Vagina (tissue), 2 donors: ENCODE results near the gene DUSP8. TPM values are rescaled to one million over a fixed set of nuclear protein-coding genes. Genes with fewer than 3 reads are reported as not detected.

ENCODE experiments used
- DNase-seq, 2 donors: peaks; one replicate each; pipeline ENCODE4 v3.0.0-alpha.2; 2017; ENCODE audit errors: extremely low spot score in 2 of 2
- H3K27ac ChIP-seq: fragments of 200-600 bp; sonication (generic); one replicate; pipeline ENCODE4 v1.5.1; 2019
- H3K27me3 ChIP-seq: fragments of 200-600 bp; sonication (generic); one replicate; pipeline ENCODE4 v1.5.1; 2019
- H3K36me3 ChIP-seq, 2 donors: fragments of 200-600 bp; sonication (generic); one replicate each; pipeline ENCODE4 v1.5.1; 2017 to 2019
- H3K4me1 ChIP-seq: fragments of 200-600 bp; sonication (generic); one replicate; pipeline ENCODE4 v1.5.1; 2019
- H3K4me3 ChIP-seq, 2 donors: fragments of 200-600 bp; sonication (generic); 1 replicate in 1 of 2; 2 replicates in 1 of 2; pipeline ENCODE4 v1.5.1; 2016 to 2019
- H3K9me3 ChIP-seq: fragments of 200-600 bp; sonication (generic); one replicate; pipeline ENCODE4 v1.5.1; 2019
- POLR2A ChIP-seq, 2 donors: fragments of 450-650 bp; IDR thresholded peaks; one replicate each; pipeline ENCODE4 v1.6.1; 2017; ENCODE audit warnings: antibody characterized with exemption in 2 of 2, mild to moderate bottlenecking in 2 of 2, moderate library complexity in 2 of 2
- POLR2AphosphoS5 ChIP-seq, 2 donors: sonication (generic); formaldehyde crosslinking; IDR thresholded peaks; one replicate each; pipeline ENCODE4 v1.9.0; 2017; ENCODE audit warnings: antibody characterized with exemption in 2 of 2, mild to moderate bottlenecking in 2 of 2, low read depth in 1 of 2; ENCODE audit not compliant: insufficient read depth in 1 of 2
- intact Hi-C: fragments of 100-400 bp; cut with DNase I; formaldehyde crosslinking; loops from one replicate; pipeline ENCODE4 v1.15.1; 2023
- total RNA-seq: library from RNA; depleted of rRNA; stranded (reverse); fragments of >200 nt; gene quantifications from one replicate; pipeline ENCODE4 v1.2.3, GENCODE V29; 2016
- TF ChIP-seq, protein P1 (sequence below), 3 experiments: fragments of 450-650 bp in 2 of 3; fragments of 200-600 bp in 1 of 3; sonication (generic) in 1 of 3; IDR thresholded peaks; one replicate each; pipeline ENCODE4 v1.5.1; 2017 to 2019; ENCODE audit warnings: antibody characterized with exemption in 3 of 3, mild to moderate bottlenecking in 2 of 3, moderate library complexity in 2 of 3

Gene DUSP8
- total RNA-seq, 1 donor from 2014 or later = 2.9 TPM

DNA sequence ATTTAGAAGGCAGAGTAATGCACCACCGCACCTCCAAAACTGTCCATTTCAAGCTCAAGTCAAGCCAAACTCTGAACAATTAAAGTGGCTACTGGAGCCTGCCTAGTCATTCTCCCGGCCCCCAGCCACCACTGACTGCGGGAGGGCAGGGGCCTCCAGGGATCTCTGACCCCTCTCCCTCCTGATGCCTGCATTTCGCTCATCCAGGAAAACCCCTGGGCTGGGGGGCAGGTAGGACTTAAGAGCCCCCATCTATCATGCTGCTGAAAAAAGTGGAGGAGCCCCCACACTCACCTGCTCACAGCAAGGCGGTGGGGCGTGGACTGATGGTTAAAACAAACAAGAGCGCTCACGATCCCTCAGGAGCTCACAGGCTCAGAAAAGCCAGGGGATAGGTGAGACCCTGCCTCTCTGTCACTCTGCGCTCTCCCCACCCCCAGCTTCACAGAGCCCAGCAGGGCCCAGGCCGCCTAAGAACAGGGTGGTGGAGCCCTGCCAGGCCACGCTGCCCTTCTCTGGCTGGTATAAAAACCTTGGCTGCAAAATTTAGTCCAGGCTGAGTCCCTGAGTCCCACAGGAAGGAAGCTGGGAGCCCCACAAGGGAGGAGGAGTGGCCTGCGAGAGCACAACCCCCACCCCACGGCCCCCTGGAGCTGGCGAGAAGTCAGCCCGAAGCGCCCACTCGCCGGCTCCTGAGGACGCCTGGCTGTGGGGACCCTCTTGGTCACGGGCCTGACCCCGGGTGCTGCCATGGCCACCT lies 64.5 kb downstream of the DUSP8 start:
- intact Hi-C loops = no loop called here
- DNase-seq = no peak
- Histone ChIP-seq H3K4me3 (no peak overlapping the region), H3K36me3 (no peaks in the 10 kb centered on the region), H3K27me3 (no peaks in the 10 kb centered on the region), H3K9me3 (no peaks in the 10 kb centered on the region), H3K27ac (no peak overlapping the region), H3K4me1 (peaks cover 79% of the 10 kb centered on the region)
- TF ChIP-seq POLR2AphosphoS5 (IDR thresholded peaks at IDR 0.05; ENCODE audit: insufficient read depth in 1 of 2, low read depth in 1 of 2) (no peak), POLR2A (IDR thresholded peaks at IDR 0.05) (no peak)
- TF ChIP-seq, protein P1, sequence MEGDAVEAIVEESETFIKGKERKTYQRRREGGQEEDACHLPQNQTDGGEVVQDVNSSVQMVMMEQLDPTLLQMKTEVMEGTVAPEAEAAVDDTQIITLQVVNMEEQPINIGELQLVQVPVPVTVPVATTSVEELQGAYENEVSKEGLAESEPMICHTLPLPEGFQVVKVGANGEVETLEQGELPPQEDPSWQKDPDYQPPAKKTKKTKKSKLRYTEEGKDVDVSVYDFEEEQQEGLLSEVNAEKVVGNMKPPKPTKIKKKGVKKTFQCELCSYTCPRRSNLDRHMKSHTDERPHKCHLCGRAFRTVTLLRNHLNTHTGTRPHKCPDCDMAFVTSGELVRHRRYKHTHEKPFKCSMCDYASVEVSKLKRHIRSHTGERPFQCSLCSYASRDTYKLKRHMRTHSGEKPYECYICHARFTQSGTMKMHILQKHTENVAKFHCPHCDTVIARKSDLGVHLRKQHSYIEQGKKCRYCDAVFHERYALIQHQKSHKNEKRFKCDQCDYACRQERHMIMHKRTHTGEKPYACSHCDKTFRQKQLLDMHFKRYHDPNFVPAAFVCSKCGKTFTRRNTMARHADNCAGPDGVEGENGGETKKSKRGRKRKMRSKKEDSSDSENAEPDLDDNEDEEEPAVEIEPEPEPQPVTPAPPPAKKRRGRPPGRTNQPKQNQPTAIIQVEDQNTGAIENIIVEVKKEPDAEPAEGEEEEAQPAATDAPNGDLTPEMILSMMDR (IDR thresholded peaks at IDR 0.05) = no peak

DNA sequence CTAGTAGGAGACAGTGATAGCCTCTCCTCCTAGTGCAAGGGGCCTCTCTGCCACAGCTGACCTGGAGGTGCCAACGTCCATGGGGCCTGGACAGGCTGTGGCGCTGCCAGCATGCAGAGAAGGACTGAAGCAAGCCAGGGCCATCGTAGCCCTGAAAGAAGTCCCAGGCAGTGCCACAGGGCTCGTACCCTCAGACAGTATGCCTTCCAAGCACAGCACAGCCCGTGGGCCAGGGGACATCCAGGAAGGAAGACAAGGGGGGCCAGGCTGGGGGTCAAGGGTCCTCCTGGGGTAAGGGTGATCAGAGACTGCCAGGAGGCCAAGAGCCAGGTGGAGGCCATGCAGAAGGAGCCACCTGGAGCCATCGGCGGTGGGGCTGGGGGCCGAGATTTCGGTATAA lies 65.1 kb downstream of the DUSP8 start:
- TF ChIP-seq, protein P1 (IDR thresholded peaks at IDR 0.05) = no peak
- TF ChIP-seq POLR2AphosphoS5 (IDR thresholded peaks at IDR 0.05; ENCODE audit: insufficient read depth in 1 of 2, low read depth in 1 of 2) = no peak
- no peak for TF ChIP-seq POLR2A (IDR thresholded peaks at IDR 0.05)
- H3K27ac ChIP-seq = no peak overlapping the region
- H3K9me3 ChIP-seq = no peaks in the 10 kb centered on the region
- H3K27me3 ChIP-seq = no peaks in the 10 kb centered on the region
- no peak for DNase-seq
- no peak overlapping the region for H3K4me3 ChIP-seq
- H3K36me3 ChIP-seq = no peaks in the 10 kb centered on the region
- intact Hi-C loops = no loop called here
- peaks cover 81% of the 10 kb centered on the region for H3K4me1 ChIP-seq

DNA sequence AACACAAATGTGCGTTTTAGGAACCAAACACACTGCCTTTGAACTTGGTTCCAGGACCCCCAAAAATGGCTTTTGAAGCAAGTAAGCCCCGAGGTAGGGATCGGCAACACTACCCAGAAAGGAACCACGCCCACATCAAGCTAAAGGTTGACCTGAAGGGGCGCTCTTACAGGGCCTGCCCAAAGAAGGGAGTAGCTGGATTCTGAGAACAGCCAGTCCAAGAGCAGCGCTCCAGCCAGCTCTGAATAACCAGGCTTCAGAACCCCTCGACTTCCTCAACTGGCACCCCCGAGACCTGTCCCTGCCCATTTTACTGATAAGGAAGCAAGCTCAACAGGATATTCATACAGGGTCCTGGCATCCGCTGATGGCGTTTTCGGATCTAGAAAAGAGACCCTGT lies 66.6 kb downstream of the DUSP8 start:
- Histone ChIP-seq H3K36me3 (no peaks in the 10 kb centered on the region), H3K9me3 (no peaks in the 10 kb centered on the region), H3K27me3 (no peaks in the 10 kb centered on the region), H3K4me1 (peaks cover 93% of the 10 kb centered on the region), H3K4me3 (no peak overlapping the region), H3K27ac (no peak overlapping the region)
- intact Hi-C loops = no loop called here
- TF ChIP-seq POLR2A (IDR thresholded peaks at IDR 0.05) = no peak
- DNase-seq = no peak

DNA sequence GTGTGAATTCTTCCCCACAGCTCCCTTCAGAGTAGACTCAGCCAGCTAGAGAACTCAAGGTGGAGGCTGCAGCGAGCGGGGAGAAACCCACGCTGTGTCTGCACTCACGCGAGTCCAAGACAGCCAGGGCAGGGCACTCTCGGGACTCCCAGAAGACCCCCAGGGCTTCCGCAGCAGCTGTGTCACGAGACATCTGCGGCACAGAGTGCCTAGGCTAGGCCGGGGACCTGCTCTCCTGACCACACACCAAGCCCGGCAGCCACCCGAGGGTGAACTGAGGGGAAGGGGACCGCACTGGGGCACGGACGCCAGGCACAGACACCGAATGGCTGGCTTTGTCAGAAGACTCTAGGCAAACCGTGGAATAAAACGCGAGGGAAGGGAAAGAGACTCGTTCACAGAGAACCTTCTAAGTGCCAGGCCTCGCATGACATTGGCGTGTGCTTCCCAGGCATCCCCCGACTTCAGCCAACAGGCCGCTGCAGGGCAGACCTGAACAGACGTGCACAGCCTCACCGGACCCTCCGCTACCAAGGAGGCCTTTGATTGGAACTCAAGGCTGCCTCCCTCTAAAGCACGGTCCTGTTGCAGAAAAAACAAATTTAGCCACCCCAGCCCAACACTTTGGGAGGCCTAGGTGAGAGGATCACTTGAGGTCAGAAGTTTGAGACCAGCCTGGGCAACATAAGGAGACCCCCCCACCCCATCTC lies 67.3 kb downstream of the DUSP8 start:
- TF ChIP-seq POLR2AphosphoS5 (IDR thresholded peaks at IDR 0.05; ENCODE audit: insufficient read depth in 1 of 2, low read depth in 1 of 2) = no peak
- intact Hi-C loops = no loop called here
- H3K4me3 ChIP-seq = no peak overlapping the region
- no peaks in the 10 kb centered on the region for H3K9me3 ChIP-seq
- DNase-seq = no peak
- H3K4me1 ChIP-seq = peaks cover 94% of the 10 kb centered on the region
- H3K36me3 ChIP-seq = no peaks in the 10 kb centered on the region
- H3K27ac ChIP-seq = no peak overlapping the region
- H3K27me3 ChIP-seq = no peaks in the 10 kb centered on the region

DNA sequence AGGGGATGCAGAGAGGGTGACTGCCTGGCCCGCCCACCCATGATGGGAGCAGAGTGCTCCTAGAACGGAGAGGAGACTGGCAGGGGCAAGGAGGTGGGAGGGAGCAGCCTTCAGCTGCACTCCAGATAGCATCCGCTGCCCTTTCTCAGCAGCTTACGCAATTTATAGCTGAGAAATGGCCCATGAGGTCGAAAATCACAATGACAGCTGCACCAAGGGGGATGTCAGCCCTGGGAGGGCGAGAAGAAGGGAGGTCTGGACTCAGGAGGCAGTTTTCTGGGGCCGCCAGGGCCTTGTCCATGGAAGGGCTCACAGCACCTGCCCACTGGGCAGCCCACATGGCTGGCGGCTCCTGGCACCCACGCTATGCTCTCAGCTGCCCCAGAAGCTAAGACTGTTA lies 67.9 kb downstream of the DUSP8 start:
- Histone ChIP-seq H3K27me3 (no peaks in the 10 kb centered on the region), H3K36me3 (no peaks in the 10 kb centered on the region), H3K4me3 (no peak overlapping the region), H3K9me3 (no peaks in the 10 kb centered on the region), H3K4me1 (peaks cover 88% of the 10 kb centered on the region), H3K27ac (no peak overlapping the region)
- TF ChIP-seq, protein P1 (IDR thresholded peaks at IDR 0.05) = no peak
- no peak for TF ChIP-seq POLR2A (IDR thresholded peaks at IDR 0.05)
- TF ChIP-seq POLR2AphosphoS5 (IDR thresholded peaks at IDR 0.05; ENCODE audit: insufficient read depth in 1 of 2, low read depth in 1 of 2) = no peak
- intact Hi-C loops = no loop called here
- DNase-seq = no peak

Other genes with a start within 250 kb of the DUSP8 start
- 3.9 TPM for gene BRSK2, start 182.3 kb downstream of the DUSP8 start, total RNA-seq
- gene MOB2, start 85.5 kb downstream of the DUSP8 start, total RNA-seq = 34.1 TPM
- not detected for gene KRTAP5-1, start 13.0 kb upstream of the DUSP8 start, total RNA-seq
- not detected for gene KRTAP5-2, start 26.0 kb upstream of the DUSP8 start, total RNA-seq
- not detected for gene KRTAP5-3, start 36.2 kb upstream of the DUSP8 start, total RNA-seq
- not detected for gene KRTAP5-4, start 49.9 kb upstream of the DUSP8 start, total RNA-seq
- not detected for gene KRTAP5-5, start 57.5 kb upstream of the DUSP8 start, total RNA-seq
- gene KRTAP5-6, start 124.9 kb upstream of the DUSP8 start, total RNA-seq = not detected
- gene IFITM10, start 178.3 kb upstream of the DUSP8 start, total RNA-seq = 4.9 TPM
- 508 TPM for gene CTSD, start 191.7 kb upstream of the DUSP8 start, total RNA-seq